ENCODE data around the gene TSPEAR. TPM values are rescaled to one million over a fixed set of nuclear protein-coding genes. Genes with fewer than 3 reads are reported as not detected.

TSPEAR gene
- total RNA-seq, 4 donors from 2014 or later, result not detected

GRCh38 chr21:44556879-44557278 lies 154.5 kb downstream of the TSPEAR start:
- no peaks in the 10 kb centered on the region for H3K4me1 ChIP-seq
- DNase-seq (ENCODE audit: low spot score in 2 of 2), result no peak
- no peak for TF ChIP-seq CTCF (IDR thresholded peaks at IDR 0.05)
- no peak for TF ChIP-seq POLR2A (IDR thresholded peaks at IDR 0.05)
- no peak for TF ChIP-seq EP300 (IDR thresholded peaks at IDR 0.05)
- 76 to 81% methylated on average over 9 of the region's 9 CpGs for WGBS, 2 donors
- H3K9me3 ChIP-seq, result peaks cover 0 to 21% (median 0%) of the 10 kb centered on the region in 4 donors
- no peak overlapping the region for H3K4me3 ChIP-seq
- peaks cover 0 to 9% of the 10 kb centered on the region in 2 donors for H3K27me3 ChIP-seq
- H3K36me3 ChIP-seq, result no peaks in the 10 kb centered on the region
- no peak overlapping the region for H3K27ac ChIP-seq

GRCh38 chr21:44555200-44555875 lies 156.0 kb downstream of the TSPEAR start:
- TF ChIP-seq EP300 (IDR thresholded peaks at IDR 0.05), result no peak
- no peak for TF ChIP-seq POLR2A (IDR thresholded peaks at IDR 0.05)
- TF ChIP-seq CTCF (IDR thresholded peaks at IDR 0.05), result no peak
- Histone ChIP-seq H3K4me3 (no peak overlapping the region), H3K27me3 (peaks cover 0 to 12% of the 10 kb centered on the region in 2 donors), H3K9me3 (peaks cover 0 to 21% (median 0%) of the 10 kb centered on the region in 4 donors), H3K36me3 (no peaks in the 10 kb centered on the region), H3K4me1 (no peaks in the 10 kb centered on the region), H3K27ac (no peak overlapping the region)
- DNase-seq (ENCODE audit: low spot score in 2 of 2), result no peak
- 72 to 73% methylated on average over 8 to 13 of the region's 13 CpGs for WGBS, 2 donors

- Histone ChIP-seq H3K4me1 (no peaks in the 10 kb centered on the region), H3K27me3 (peaks cover 0 to 22% of the 10 kb centered on the region in 2 donors), H3K4me3 (no peak overlapping the region), H3K36me3 (no peaks in the 10 kb centered on the region), H3K9me3 (peaks cover 0 to 14% (median 0%) of the 10 kb centered on the region in 4 donors), H3K27ac (no peak overlapping the region)
- DNase-seq (ENCODE audit: low spot score in 2 of 2), result no peak
- no peak for TF ChIP-seq EP300 (IDR thresholded peaks at IDR 0.05)
- TF ChIP-seq POLR2A (IDR thresholded peaks at IDR 0.05), result no peak
- no peak for TF ChIP-seq CTCF (IDR thresholded peaks at IDR 0.05)
- 57 to 67% methylated on average over 12 to 13 of the region's 13 CpGs for WGBS, 2 donors
Measured at GRCh38 chr21:44552681-44553080, 158.7 kb downstream of the TSPEAR start.

- 91 to 94% methylated on average over 5 to 6 of the region's 6 CpGs for WGBS, 2 donors
- no peak overlapping the region for H3K27ac ChIP-seq
- no peak for TF ChIP-seq CTCF (IDR thresholded peaks at IDR 0.05)
- TF ChIP-seq EP300 (IDR thresholded peaks at IDR 0.05), result no peak
- TF ChIP-seq POLR2A (IDR thresholded peaks at IDR 0.05), result no peak
- DNase-seq (ENCODE audit: low spot score in 2 of 2), result no peak
- H3K4me1 ChIP-seq, result no peaks in the 10 kb centered on the region
- no peak overlapping the region for H3K4me3 ChIP-seq
- H3K27me3 ChIP-seq, result peaks cover 0 to 22% of the 10 kb centered on the region in 2 donors
- peaks cover 0 to 19% (median 0%) of the 10 kb centered on the region in 4 donors for H3K9me3 ChIP-seq
- no peaks in the 10 kb centered on the region for H3K36me3 ChIP-seq
Measured at GRCh38 chr21:44552136-44552535, 159.2 kb downstream of the TSPEAR start.

GRCh38 chr21:44551340-44551961 lies 159.9 kb downstream of the TSPEAR start, which contains the start of gene KRTAP10-2:
Gene KRTAP10-2 (minus strand): TSS chr21:44551505. CDS start chr21:44551458, 47 bp downstream.
- H3K9me3 ChIP-seq, result peaks cover 0 to 26% (median 2%) of the 10 kb centered on the region in 4 donors
- H3K27ac ChIP-seq, result no peak within 1 kb of the TSS
- H3K4me1 ChIP-seq, result no peaks in the 10 kb centered on the region
- H3K36me3 ChIP-seq, result no peaks in the 10 kb centered on the region
- H3K27me3 ChIP-seq, result peaks cover 0 to 22% of the 10 kb centered on the region in 2 donors
- 57 to 59% methylated on average over 13 to 14 of the region's 17 CpGs for WGBS, 2 donors
- TF ChIP-seq CTCF (IDR thresholded peaks at IDR 0.05) (no peak), EP300 (IDR thresholded peaks at IDR 0.05) (no peak), POLR2A (IDR thresholded peaks at IDR 0.05) (no peak)
- no peak within 1 kb of the TSS for H3K4me3 ChIP-seq
- DNase-seq (ENCODE audit: low spot score in 2 of 2), result no peak
